HG02885 (cell line): ENCODE data around the gene RHOG.
"Not testable (repeated sequence)": the region's sequence is repeated elsewhere in the genome, so short reads cannot be mapped to it uniquely, and the experiment has no call there.

Experiments used
- ATAC-seq: cut with Tn5 transposase; IDR thresholded peaks from one replicate; pipeline ENCODE4 v1.9.1; 2021; ENCODE audit warnings: mild to moderate bottlenecking; ENCODE audit not compliant: unreplicated experiment, poor library complexity

The RHOG gene

DNA sequence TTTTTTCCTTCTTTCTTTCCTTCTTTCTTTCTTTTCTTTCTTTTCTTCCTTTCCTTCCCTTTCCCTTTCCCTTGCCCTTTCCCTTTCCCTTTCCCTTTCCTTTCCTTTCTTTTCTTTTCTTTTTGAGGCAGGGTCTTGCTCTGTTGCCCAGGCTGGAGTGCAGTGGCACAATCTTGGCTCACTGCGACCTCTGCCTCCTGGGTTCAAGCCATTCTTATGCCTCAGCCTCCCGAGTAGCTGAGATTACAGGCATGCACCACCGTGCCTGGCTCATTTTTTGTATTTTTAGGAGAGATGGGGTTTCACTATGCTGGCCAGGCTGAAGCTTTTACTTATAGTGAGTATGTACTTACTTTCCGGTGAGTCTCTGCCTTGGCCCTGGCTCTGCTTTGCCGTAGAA lies 25.9 kb downstream of the RHOG start:
- not testable (repeated sequence) for ATAC-seq

DNA sequence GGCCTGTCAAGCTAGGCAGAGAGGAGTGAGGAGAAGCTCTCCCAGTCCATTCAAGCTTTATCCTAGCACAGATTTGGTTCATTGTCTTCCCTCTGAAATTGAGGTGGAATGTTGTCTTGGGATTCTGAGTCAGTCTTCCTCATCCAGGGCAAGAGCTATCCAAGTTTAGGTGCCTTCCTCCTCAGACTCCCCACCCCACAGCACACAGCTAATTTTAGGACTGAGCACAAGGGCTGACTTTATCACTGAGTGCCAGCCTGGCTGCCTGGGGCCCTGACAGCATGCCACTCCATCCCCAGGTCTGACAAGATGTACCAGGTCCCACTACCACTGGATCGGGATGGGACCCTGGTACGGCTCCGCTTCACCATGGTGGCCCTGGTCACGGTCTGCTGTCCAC lies 29.8 kb downstream of the RHOG start:
- no peak for ATAC-seq

DNA sequence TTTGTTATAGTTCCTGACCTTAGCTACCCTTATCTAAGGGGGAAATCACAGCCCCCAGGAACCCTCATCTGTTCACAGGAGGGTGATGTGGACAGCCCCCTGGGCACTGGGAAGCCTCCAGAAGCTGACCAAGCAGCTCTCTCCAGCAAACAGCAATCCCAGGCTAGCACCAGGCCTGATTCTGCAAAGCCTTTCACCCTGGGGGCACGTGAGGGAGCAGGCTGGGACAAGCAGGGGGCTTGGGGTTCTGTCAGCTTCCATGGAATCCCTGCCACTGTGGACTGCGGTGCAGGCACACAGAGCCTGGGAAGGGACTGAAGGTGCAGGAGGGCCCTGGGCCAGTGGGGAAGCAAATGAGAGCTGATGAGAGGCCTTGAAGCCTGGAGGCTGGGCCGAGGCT lies 30.3 kb downstream of the RHOG start:
- no peak for ATAC-seq

DNA sequence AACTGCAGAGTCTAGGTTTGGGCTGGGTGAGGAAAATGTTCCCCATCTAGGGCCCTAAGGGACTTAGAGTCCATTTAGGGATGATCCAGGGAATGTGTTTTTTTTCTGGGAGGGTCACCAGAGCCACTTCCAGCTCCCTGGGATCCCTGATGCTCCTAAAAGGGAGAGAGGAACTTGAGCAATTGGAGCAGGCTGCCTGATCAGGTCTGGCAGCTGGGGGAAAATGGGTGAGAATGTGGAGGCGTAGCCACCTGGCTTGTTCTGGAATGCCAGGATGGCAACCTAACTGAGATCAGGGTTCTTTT lies 31.2 kb downstream of the RHOG start:
- ATAC-seq: no peak

DNA sequence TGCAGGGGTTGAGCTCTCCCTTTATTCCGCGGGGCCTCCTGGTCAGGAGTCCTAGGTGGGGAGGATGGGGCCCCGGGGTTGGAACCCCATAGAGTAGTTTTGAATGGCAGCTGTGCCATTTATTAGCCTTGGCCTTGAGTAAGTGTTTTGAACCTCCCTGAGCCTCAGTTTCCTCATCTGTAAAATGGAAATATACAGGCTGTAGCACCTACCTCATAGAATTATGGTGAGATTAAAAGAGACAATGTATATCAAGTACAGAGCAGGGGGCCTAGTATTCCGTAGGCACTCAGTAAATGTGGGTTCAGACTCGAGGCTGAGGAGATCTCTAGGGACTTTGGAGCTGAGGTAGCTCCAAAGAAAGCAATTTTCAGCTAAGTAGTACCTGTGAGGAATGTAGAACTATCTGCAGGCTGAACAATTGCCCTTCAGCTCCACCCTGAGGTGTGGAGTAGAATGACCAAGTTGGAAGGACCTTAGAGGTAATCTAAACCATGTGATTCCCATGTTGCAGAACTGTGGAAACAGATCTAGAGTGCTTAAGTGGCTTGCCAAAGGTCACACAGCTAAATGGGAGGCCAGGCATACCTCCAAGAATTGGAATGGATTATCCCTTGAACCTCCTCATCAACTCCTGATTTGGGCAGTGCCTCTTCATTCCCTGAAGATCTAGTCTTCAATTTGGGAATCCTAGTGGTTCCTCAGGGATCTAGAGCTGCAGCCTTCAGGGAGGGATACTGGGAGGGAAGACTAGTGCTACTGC lies 31.7 kb downstream of the RHOG start:
- peak; percentile 78 for ATAC-seq

DNA sequence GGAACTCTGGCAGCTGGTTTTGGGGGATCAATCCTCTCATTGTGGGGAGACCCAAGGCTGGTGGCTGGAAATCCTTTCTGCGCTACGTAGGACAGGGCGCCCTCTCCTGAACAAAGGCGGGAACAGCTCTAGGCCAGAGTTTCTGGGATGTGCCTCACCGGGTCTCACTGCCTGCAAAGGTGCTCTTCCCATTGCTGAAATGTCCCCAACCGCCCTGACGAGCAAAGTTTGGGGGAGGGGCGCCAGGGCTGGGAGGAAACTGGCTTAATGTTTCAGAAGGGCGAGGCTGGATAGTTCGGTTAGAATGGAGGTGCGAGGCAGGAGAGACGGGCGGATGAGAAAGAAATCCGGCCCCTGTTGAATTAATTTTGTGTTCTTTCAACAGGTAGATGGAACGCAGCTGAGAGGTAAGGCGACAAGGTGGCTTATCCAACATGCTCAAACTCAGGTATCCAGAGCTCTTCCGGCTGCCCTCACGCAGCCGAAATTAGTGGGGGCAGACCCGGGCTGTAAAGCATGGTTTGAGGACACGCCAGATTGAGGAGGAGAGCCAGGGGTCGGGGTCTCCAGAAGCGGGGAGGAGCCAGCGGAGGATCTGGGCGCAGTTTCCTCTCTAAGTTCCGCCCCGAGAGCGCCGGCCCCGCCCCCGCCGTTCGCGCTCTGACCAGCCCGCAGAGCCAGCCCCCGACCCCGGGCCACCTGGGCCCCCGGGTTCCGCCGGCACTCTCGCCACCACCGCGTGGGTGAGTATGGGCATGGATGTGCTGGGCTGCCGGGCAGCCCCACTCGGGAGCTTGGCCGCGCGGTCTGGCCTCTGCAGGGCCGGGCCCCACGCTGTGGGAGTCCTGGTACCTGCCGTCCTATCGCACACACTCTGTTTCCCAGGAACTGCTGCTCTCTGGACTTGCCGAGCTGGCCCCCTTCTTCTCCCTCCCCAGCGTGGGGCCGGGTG lies 32.6 kb downstream of the RHOG start, which contains the start of gene PGAP2:
TSS of gene PGAP2 (plus strand) at position 652 of the 952 bp plus-strand sequence. CDS start 2,700 bp downstream, outside the sequence.
- peak; percentile 73 for ATAC-seq

DNA sequence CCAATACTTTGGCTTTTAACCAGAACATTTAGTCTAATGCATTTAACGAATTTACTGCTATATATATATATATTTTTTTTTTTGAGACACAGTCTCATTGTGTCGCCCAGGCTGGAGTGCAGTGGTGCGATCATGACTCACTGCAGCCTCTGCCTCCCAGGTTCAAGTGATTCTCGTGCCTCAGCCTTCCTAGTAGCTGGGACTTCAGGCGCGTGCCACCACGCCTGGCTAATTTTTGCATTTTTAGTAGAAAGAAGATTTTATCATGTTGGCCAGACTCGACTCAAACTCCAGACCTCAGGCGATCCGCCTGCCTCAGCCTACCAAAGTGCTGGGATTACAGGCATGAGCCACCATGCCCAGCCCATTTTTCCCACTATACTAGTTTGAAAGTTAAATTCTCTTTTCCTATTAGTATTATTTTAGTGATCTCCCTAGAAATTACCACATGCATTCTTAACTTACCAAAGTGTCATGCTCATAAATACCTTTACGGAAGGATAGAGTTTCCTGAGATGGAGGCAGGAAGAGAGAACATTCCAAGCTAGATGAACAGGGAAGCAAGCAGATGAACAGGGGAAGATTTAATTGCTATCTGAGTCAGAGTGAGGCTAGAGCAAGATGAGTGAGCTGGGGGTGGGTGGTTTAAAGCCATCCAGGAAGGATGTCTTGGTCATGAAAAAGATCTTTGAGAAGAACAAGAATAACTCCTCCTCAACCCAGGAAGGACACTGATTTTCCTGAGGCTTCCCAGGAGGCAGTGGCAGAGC lies 36.8 kb downstream of the RHOG start:
- ATAC-seq: no peak

DNA sequence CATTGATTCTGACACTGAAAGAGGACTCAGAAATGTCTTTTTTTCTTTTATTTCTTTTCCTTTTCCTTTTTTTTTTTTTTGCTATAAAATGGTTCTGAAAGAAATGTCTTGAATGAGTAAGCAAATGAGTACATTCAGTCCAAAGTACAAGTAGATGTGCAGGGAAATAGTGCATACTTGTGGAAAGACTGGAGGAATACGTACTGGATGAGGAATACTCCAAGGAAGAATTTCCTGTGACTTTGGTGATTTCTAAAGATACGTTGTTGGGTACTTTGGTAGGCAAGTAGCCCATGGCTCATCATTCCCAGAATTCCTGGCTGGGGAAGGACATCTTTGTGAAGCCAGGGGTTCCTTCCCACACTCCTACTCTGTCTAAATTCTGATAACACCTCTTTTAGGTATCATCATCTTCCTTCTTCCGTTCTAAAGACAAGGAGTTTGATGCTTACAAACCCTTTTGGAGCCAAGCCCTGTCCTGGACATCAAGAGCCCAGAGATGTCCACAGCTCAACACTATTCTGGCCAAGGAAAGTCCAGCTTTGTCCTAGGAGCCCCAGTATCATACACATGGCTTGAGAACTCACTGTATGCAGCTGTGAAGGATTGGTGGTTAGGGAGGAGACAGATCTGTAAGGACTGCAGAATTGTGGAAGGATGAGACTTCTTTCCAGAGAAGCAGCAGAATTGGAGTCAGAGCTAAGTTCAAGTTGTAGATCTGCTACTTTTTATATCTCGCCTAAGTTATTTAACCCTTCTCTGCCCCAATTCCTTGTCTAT lies 38.6 kb downstream of the RHOG start:
- ATAC-seq: no peak

DNA sequence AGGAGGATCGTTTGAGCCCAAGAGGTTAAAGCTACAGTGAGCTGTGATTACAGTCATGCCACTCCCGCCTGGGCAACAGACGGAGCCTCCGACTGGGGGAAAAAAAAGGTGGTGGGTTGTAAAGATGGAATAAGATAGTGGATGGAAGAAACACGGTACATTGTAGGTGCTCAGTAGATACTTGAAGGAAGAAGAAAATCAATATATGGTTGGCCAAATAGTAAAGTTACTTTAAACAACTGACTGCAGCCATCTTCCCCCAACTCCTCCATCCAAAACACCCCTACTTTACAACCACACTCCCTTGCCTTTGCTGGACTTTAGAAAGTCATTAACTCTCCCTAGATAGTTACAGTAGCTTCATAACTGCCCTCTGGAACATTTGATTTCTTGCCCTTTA lies 40.9 kb downstream of the RHOG start:
- ATAC-seq: no peak

DNA sequence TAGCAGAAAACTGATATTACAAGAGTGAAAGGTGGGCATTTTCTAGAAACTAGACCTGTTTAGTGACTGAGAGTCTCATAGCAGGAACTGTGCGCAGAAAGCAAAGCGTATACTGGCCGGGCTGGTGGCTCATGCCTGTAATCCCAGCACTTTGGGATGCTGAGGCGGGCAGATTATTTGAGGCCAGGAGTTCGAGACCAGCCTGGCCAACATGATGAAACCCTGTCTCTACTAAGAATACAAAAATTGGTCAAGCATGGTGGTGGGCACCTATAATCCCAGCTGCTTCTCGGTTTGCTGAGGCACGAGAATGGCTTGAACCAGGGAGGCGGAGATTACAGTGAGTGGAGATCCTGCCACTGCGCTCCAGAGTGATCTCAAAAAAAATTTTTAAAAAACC lies 41.6 kb downstream of the RHOG start:
- ATAC-seq: no peak

DNA sequence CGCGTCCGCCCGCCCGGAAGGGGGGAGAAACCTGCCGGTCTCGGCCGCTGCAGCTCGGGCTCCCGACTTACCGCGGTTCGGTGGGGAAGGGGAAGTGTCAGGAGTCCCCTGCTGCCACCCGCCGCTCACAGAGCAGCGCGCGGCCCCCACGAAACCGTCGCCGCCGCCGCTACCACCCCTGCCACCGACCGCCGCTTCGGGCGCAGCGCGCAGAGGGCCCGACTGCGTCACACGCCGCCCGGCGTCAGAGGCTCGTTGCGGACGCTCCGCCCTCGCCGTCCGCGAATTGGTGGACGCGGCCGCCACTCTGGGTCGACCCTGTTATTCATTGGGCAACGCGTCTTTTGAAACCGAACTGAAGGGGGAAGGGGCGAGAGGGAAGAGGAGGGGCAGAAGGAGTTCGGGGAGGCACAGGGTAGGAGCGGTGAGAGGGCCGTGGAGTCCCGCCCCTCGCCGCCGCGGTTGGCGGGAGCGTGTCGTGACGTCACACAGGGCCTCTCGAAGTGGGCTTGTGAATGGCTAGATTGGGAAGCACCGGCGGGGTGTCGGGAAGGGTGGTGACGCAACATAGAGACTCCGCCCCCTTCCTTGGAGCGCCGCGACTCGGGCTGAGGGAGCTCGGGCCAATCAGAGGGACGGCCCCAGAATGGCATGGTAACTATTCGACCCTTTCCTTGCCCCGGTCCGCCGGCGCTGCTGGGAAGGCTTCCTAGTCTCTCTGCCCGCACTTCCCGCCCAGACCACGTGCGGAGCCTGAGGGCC lies 43.2 kb downstream of the RHOG start, which contains the start of gene NUP98:
TSS of gene NUP98 (minus strand) at position 226 of the 762 bp plus-strand sequence. CDS start 15,437 bp downstream, outside the sequence.
- peak; percentile 92 for ATAC-seq

DNA sequence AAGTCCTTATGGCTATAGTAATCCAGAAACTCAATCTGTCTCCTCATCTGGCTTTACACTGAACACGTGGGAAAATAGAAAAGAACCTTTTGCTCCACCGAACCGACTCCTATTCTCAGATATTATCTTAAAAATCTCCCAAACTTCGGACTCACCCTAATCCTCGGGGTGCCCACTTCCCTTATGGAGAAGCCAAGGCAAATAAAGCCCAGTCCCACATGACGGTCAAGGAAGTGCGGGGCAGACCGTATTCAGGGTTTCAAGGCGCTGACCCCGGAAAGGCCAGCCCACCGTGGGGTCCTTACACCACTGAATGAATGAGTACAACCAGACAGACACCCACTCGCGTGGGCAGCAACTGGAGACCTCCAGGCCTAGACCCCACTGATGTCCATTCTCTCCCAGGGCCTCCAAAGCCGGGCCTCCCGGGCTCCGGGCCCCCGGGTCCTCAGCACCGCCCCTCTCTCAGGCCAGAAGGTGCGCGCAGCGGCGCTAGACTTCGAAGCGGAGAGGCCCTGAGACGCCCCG lies 43.9 kb downstream of the RHOG start:
- peak; percentile 31 for ATAC-seq

DNA sequence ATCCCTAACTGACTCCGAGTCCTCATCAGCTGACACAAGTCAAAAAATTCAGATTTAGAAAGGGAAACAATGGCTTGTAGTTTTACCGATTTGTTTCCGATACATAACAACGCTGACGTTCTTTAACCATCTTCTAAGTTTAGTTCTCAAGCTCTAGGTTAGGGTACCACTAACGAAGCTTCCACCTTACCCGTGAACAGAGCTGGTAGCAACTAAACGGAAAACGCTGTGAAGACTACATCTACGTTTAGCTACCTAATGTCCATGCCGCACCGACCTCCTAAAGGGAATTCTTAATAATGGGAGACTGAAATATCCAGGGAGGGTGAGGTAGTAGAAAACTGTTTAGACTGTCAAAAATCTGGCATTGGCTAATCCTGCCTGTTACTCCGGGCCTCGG lies 44.4 kb downstream of the RHOG start:
- ATAC-seq: no peak

DNA sequence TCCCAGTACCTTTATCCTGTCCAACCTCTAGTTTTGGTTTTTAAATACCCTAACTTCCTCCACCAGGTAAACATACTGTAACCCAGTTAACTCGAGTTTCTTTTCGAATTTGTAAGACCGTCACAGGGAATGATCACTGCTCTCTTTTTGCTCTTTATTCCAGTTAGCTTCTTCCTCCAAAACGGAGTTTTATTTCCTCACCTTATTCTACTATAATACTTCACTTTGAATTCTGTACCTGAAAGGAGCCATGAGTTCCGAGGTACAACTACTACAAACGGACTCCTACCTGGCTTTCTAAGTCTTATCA lies 44.8 kb downstream of the RHOG start:
- ATAC-seq: no peak

DNA sequence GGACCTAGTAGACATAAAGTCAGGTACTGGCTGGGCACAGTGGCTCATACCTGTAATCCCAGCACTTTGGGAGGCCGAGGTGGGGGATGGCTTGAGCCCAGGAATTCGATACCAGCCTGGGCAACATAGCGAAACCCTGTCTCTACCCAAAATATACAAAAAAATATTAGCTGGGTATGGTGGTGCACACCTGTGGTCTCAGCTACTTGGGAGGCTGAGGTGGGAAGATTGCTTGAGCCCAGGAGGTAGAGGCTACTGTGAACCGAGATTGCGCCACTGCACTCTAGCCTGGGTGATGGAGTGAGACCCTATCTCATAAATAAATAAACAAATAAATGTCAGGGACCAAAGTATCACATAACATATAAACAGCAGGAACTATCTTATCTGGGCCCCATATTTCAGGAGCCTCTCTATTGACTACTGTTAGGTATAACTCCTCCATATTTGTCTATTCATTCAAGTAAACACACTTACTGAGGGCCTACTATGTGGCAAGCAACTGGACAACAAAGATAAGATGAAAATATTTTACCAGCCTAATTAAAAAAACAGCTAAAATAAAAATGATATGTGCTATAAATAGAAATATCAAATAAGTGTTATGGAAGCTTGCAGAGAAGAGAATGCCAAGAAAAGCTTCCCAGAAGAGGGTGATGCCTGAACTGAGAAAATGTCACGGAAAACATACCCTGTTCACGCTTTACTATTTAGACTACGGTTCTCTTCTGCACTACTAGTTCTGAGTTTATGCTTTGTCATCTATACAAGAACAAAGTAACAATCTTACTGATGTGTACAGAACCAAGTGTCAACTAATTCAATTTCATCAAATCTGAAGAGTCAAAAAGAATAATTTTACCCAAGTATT lies 45.4 kb downstream of the RHOG start:
- no peak for ATAC-seq

DNA sequence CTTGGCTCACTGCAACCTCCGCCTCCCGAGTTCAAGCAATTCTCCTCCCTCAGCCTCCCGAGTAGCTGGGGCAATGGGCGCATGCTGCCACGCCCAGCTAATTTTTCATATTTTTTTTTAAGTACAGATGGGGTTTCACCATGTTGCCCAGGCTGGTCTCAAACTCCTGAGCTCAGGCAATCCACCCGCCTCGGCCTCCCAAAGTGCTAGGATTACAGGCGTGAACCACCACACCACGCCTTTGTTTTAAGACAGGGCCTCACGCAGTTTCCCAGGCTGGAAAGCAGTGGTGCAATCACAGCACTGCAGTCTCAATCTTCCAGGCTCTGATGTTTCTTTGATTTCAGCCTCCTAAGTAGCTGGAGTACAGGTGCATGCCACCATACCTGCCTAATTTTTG lies 46.4 kb downstream of the RHOG start:
- ATAC-seq: not testable (repeated sequence)

DNA sequence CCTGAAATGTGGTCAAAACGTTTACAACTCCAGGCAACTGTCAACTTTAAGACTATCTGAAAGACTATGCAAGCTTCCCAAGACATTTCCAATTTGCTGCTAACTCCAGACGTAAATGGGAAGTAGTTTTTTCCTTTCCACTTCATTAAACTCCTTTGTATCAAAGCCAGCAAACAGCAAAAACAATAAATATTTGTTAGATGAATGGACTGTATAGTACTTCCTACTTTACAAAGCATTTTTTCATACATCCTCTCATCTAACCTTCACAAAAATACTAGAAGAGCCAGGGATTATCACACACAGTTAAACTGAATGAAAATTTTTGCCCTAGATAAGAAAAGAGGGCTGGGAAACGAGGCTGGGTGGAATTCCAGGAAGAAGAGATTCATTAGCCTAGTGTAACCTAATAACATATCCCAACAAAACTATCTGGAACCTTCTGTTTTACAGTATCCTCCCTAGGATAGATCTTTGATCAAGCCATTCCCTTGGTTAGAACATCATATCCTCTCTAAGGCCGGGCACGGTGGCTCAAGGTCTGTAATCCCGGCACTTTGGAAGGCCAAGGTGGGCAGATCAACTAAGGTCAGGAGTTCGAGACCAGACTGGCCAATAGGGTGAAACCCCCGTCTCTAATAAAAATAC lies 53.9 kb downstream of the RHOG start:
- ATAC-seq: no peak

DNA sequence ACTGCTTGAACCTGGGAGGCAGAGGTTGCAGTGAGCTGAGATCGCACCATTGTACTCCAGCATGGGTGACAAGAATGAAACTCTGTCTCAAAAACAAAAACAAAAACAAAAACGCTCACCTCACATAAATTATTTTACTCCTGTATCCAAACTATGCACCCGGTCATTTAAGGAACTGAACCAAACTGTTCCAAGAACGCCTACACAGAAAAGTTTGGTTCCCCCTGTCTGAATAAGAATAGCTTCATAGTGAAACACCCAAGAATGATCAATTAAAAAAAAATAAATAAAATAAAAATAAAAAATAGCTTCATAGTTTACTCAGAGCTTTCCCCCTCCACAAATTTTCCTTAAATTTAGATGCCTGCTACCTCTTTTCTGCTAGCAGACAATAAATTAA lies 57.1 kb downstream of the RHOG start:
- ATAC-seq: no peak
